ENCODE results near the gene MUC2. TPM values are rescaled to one million over a fixed set of nuclear protein-coding genes. Genes with fewer than 3 reads are reported as not detected.

Gene MUC2
- total RNA-seq, 1 experiment from 2014 or later = not detected

DNA sequence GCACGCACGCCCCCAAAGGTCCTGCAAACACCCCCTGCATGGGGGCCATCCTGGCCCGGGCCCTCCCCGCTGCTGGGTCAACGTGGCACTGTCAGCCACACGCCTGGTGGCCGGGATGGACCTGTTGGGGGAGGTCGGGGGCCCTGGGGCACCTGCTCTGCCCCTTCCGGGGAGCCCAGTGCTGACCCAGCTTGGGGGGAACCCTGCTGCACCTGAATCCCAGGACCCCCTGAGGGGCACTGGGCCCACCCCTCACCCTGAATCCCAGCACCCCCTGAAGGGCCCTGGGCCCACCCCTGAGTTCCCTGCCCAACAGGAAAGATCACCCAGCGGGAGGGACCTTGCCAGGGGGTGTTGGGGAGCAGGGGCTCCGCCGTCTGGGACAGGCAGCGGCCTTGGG is 37.7 kb upstream of the MUC2 start:
- DNase-seq (ENCODE audit: low read depth) = no peak

DNA sequence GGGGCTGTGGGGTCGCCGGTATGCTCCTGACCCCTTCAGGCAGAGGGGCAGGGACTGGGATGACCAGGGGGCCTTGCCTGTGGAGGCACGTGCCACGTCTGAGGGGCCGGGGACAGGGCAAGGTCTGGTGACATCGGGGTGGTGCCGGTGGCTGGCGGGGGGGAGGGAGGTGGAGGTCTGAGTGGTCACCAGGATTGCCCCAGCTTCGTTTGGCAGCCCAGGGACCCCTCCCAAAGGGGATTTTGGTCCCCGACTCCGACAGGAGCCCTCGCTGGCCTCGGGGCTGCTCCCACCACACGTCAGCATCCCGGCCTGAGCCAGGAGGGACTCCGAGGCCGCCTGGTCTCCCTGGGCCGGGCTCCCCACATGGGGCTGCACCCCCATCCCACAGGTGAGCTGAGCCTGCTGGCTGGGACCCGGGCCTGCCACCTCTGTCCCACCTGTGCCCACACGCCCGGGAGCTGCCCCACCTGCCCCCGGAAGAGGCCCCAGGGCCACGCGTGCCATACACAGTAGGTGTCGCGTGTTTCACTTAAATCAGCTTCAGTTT is 37.1 kb upstream of the MUC2 start:
- DNase-seq (ENCODE audit: low read depth) = no peak

DNA sequence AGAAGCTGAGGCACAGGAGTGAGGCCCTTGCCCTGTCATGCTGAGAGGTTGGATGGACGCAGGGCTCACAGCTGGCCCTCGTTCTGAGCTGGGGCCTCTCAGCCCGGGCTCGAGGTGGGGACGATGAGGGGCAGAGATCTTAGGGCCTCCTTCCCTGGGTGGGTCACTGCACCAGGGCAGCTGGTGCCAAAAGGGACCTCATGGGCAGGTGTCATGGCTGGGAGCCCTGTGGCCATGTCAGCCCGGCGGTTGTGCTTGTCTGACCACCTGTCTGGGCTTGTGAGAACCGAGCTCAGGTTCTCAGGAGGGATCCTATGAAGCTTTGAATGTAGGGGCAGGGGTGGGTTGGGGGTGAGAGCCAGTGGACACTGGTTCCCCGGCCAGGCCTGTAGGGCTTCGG is 36.3 kb upstream of the MUC2 start:
- no peak for DNase-seq (ENCODE audit: low read depth)

DNA sequence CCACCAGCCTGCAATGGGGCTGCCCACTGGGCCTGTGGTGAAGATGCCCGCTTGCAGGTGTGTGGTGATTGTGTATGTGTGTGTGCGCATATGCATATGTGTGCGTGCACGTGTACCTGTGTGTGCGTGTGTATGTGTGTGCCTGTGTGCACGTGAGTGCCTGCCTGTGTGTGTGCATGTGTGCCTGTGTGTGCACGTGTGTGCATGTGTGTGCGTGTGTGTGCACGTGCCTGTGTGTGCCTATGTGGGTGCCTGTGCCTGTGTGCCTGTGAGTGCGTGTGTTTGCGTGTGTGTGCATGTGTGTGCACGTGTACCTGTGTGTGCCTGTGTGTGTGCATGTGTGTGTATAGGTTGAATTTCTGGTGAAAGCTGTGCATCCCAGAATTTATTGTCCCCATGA is 35.8 kb upstream of the MUC2 start:
- DNase-seq (ENCODE audit: low read depth) = no peak

DNA sequence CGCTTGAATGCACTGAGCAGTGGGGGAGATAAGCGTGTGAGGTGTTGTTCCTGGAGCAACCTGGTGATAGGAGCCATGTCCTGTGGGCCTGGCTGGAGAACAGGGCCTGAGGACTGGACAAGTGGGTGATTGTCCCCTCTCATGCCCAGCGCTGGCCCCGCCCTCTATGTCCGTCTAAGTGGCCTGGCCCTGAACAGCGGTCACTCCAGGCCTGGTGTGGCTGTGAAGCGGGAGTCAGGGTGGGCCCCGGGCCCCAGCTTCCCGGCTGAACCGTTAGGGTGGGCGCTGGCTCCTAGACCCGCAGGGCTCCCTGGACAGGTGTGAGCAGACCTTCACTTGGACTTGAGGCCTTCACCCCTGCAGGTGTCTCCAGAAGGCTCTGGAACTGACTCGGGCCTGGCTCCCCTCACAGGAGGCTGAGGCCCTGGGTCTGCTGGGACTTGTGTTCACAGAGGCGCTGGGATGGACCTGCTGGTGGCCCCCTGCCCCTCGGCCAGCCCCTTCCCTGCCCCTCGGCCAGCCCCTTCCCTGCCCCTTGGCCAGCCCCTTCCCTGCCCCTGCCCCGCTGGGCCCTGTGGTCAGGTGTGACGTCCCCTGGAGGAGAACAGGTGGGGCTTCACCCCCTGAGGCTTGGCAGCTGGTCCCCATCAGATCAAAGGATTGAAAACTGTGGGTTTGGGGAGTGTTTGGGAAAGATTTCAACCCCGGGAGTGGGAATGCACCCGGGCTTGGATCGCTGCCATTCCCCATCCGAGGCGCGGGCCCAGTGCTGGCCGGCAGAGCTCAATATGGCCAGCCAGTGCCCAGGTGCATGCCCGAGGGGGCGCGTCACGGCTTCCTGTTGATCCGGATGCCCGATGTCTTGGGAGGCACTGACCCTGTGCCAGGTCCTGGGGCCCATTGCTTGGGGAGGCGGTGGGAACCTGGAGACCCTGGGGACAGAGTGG is 34.9 kb upstream of the MUC2 start:
- no peak for DNase-seq (ENCODE audit: low read depth)

DNA sequence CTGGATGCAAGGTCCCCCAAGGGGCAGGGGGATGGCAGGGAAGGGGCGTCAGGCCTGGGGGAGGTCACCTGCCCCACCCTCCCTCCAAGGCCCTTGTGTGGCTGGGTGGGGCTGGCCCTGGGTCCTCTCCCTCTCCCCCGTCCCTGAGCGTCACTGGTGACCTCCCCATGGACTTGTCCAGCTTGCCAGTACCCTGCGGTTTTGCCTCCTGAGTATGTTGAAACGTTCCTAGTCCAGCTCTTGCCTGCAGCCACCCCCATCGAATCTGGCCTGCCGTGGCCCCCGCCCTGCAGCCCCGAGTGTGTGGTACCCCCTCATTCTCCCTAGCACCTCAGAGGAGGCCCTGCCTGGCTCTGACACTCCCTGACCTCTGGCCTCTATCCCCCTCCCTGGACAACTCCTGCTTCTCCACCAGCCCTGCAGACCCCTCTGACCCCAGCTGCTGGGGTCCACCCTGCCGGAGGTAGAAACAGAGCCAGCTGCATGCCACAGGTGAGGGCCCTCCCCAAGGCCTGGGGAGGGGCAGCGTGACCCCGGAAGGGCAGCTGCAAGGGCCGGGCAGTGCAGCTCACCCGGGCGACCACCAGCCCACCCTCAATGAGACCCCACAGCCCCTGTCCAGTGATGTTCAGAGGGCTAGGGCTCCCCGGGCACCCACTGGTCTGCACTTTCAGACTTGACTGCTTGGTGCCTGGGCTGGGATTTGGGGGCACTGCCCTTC is 34.1 kb upstream of the MUC2 start:
- no peak for DNase-seq (ENCODE audit: low read depth)

DNA sequence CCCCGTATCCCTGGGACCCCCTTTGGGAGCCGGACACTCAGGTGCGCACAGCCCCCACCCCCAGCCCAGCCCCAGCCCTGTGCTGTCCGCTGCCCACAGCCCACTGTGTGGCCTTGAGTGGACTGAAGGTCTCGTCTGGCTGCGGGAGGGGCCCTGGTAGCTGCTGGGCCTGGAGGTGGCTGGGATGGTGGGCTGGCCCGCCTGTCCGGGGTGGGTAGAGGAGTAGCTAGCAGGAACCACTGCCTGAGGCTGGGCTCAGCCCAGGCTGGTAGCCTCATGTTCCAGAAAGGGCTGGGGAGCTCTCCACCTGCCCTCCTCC is 33.6 kb upstream of the MUC2 start:
- no peak for DNase-seq (ENCODE audit: low read depth)

DNA sequence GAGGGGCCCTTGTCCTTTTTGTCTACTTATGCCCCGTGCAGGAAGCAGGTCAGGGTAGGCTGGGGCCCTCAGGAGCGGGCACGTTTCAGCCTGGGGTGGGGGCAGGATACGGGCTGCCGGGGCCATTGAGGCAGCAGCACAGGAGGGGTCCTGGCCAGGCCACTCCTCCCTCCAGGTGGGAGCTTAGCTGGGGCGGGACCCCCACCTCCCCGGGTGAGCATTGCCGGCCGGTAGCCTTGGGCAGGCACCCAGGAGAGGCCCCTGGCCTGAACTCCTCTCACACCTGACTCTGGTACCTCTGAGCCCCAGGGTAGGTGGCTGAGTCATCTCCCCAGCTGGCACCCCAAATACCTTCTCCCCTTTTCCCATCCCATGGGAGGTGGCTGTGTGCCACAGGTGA is 33.2 kb upstream of the MUC2 start:
- no peak for DNase-seq (ENCODE audit: low read depth)

DNA sequence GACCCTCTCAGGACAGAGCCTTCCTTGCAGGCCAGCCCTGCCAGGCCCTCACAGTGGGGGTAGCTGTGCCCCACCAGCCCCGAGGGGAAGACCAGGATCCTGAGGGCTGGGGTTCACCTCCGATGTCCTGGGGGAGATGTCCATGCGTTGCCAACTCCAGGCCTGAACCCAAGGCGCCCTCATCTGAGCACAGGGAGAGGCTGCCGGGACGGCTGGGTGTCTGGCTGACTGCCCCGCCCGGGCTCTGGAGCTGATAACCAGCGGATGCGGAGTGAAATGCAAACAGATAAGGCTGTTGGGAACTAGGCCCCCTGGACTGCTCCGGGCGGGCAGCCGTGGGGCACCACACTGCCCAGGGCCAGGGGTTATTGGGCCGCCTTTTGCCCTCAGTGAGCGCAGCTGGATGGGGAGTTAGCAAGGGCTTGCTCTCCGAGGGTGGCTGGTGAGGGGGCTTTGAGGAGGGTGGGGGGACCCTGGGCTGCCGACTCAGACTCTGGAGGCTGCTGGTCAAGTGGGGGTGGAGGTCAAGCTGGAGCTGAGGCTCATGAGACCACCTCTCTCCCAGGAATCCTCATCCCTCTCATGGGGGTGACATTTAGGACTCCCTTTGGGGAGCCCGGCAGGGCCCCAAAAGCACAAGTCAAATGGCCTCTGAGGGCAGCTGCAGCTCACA is 32.6 kb upstream of the MUC2 start:
- DNase-seq (ENCODE audit: low read depth) = peak; percentile 37

DNA sequence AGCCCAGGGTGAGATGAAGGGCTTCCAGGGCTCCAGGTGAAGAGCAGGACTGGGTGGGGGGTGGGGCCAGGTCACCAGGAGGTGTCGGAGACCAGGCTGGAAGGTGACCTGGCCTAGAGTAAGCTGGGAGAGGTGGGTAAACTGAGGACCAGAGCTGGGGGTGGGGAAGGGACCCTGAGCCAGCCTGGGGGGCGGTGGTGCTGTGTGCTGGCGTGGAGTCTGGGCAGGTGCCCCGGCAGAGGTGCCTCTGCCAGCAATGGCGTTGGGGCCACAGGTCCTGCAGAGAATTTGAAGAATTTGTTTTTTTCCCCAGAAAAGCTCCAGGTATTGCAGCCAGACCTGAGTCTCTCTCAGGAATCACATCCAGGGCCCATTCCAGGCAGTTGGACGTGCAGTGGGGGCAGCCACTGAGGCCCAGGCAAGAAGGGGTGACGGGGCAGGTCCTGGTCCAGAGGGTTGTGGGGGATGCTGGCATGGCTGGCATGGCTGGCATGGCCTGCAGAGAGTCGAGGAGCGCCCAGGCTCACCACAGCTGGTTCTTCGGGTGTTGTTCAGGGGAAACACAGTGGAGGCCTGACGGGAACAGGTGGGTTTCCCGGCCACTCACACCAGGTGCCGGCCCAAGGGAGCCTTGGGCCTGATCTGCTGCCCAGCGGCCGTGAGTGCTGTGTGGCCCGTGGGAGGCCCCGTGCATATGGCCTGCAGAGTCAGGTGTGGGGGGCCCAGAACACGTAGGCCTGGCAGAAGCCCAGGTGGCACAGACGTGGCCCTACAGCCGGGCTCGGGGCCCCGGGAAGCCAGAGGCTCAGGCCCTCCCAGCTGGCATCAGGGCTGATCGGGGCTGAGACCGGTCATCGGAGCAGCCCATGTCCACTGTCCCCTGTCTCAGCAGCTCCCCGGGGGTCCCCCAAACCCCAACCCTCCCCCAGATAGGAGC is 31.8 kb upstream of the MUC2 start:
- no peak for DNase-seq (ENCODE audit: low read depth)

DNA sequence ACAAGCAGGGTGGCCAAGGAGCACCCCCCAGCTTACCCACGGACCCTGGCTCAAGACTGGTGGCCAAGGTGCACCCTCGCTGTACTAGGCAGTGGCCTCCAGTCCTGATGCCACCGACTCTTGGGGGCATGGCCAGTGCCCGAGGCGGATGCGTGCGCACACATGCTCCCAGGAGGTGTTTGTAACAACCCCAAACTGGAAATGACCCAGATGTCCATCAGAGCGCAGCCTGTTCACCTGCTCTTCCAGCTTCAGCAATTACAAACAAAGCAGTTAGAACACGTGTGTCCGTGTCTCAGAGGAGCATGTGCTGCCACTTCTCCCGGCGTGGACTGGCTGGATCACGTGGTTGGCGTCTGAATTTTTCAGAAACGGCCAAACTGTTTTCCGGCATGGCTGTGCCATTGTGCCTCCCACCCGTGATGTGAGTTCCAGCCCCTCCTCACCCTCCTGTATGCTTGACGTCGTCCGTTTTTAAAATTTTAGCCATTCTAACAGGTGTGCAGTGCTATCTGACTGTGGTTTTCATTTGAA is 31.0 kb upstream of the MUC2 start:
- no peak for DNase-seq (ENCODE audit: low read depth)

DNA sequence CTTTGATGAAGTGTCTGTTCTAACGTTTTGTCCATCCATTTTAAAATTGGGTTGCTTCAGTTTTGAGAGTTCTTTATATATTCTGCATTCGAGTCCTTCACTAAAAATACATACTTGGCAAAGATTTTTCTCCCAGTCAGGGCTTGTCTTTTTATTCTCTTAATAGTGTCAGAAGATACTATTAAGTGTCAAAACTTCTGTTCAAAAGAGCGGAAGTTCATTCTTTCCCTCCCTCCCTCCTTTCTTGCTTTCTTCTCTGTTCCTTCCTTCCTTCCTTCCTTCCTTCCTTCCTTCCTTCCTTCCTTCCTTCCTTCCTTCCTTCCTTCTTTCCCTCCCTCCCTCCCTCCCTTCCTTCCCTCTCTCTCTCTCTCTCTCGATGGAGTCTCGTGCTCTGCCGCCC is 30.5 kb upstream of the MUC2 start:
- no peak for DNase-seq (ENCODE audit: low read depth)

DNA sequence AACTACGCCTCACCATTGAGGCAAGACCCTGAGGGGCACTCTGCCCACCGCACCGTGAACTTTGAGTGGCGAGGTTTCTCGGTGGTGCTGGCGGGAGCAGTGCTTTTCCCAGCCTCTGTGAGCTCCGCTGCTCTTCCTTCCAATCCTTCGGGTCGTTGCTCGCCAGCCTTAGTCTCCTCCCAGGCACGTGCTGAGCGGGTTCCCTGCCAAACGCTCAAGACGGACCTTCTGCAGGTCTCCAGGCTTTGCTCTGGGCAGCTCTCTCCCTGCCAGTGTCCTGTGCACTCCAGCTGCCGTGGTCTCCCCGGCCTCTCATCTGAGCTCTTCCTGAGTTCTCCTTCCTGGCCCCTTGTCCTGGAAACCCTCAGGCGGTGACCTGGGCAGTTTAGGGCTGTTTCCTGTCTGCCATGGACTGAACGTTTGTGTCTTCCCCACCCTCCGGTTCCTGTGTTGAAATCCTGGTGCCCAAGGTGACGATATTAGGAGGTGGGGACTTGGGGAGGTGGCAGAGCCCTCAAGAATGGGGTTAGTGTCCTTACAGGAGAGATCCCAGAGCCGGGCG is 27.0 kb upstream of the MUC2 start:
- DNase-seq (ENCODE audit: low read depth) = peak; percentile 3

DNA sequence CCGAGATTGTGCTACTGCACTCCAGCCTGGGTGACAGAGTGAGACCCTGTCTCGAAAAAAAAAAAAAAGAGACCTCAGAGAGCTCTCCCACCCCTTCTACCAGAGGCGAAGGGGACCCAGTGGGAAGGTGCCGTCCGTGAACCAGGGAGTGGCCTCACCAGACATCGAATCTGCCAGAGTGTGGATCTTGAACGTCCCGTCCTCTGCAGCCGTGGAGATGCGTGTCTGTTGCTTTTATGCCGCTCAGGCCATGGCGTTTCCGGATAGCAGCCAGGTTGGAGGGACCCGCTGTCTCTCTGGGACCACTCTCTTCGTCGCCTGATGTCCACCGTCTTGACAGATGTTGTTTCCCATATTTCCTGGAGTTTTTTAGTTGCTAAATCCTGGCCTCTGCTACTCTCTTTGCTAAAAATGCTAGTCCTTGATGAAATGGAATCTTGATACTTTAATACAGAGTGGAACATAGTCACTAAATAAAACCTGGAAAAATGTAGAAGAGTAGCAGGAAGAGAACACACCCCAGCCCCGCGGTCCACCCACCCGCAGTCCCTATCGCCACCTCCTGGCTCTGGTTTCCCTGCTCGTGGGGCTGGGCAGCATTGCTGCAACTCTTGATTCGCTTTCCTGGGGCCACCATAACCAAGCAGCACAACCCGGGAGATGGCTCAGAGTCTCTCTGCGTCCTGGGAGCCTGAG is 26.2 kb upstream of the MUC2 start:
- peak; percentile 2 for DNase-seq (ENCODE audit: low read depth)

DNA sequence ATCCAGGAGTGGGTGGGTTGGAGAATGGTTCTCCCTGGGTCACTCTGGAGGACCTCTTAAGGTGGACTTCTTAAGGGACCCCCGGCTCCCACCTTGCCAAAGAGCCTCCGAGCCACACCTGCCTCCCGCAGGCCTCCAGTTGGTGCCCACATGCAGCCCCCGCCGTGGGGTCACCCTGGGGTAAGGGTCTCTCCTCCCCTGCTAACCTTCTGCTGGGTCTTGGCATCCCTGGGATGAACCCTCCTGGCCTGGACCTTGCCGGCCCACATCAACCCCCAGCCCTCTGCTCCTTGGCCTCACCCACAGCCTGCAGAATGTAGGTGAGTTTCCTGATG is 25.6 kb upstream of the MUC2 start:
- DNase-seq (ENCODE audit: low read depth) = no peak

DNA sequence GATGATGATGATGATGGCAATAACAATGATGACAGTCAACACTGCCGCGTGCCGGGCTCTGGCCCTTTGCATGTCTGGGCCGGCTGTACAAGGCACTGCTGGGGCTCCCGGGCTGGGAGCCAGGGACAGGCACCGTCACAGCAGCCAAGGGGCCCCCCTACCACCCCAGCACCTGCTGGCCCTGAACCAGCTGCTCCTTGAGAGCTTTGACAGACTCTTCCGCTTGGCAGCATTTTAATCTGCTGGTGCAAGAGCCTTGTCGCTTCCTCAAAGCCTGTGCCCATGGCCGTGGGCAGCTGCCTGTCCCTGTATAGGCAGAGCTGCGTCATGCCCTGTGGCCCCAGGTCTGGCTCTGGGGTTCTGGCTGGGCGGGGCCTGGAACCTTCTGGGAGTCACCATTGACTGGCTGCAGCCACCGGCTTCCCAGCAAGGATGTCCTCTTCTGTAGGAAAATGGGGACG is 25.2 kb upstream of the MUC2 start:
- peak; percentile 1 for DNase-seq (ENCODE audit: low read depth)

DNA sequence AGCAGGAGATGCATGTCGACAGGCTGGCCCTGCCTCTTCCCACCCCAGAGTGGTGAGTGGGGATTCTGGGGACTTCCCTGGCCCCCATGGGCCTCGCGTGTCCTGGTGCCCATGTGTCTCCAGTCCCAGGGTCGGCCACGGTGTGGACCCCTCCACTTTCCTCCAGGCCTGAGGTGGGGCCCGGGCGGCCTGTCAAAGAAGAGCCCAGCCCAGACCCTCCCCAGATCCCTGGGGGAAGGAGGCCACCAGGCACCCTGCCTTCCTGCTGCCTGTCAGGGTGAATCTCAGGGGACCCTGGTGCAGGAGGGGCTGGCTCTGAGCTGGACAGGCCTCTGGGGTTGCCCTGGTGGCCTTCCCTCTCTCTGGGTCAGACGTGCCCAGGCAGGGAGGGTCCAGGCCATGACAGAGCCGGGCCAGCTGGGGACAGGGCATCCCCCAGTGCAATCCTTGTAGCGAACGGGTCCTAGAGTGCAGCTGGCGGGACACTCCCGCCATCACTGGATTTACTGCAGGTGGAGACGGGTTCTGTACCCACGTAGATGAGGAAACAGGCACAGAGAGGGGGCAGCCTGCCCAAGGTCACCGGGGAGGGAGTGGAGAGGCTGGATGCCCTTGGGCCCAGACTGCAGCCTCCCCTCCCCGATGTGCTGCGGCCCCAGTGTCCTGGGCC is 24.6 kb upstream of the MUC2 start:
- peak; percentile 1 for DNase-seq (ENCODE audit: low read depth)

DNA sequence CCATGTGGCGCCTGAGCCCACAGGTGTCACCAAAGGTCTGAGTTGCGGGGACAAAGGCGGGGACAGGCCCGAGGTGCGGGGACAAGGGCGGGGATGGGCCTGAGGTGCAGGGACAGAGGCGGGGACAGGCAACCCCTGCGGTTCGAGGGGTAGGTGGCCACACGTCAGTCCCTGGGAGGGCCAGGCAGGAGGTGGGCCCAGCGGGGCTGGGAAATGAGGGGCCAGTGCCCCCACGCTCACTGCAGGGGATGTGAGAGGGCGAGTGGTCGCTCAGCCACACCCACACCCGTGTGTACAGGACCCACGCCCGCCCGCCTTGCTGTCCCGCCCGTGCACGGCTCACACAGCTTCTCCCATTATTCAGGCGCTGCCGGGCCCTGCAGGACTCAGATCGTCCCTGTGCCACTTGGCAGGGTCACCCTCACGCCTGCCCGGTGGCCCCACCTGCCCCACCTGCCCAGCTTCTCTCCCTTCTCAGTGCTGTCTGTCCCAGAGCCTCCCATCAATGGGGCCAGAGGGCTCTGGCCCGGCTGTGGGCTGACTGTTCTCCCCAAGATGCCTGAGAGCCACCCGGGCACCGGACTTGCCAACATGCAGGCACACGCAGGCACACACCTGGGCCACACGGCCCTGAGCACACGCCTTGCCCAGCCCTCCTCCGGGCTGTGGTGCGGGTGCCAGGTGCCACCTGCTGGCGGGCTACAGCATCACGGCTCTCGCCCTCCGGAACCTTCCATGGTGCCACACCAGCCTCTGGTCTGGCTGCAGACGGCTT is 23.9 kb upstream of the MUC2 start:
- DNase-seq (ENCODE audit: low read depth) = peak; percentile 74
